ENCODE data around the gene NCAPG2.

GRCh38 chr7:158633055-158633956 is 71.3 kb downstream of the NCAPG2 start:
- no peak for TF ChIP-seq CTCF (optimal IDR thresholded peaks at IDR 0.05 in 1 of 3, IDR thresholded peaks at IDR 0.05 in 1 of 3, conservative IDR thresholded peaks at IDR 0.05 in 1 of 3; ENCODE audit: extremely low read depth in 1 of 3, insufficient read depth in 2 of 3, low read length in 3 of 3)
- no peak for TF ChIP-seq EZH2 (IDR thresholded peaks at IDR 0.05; ENCODE audit: low read length)

Data from keratinocyte (primary cell).